Adipocyte (in vitro differentiated cells): ENCODE data around the gene FAT1.

Experiments
- DNase-seq: peaks from one replicate; pipeline ENCODE4 v3.0.0-alpha.2; 2015; ENCODE audit warnings: low read depth
- H3K27me3 ChIP-seq: replicated peaks from 2 replicates; pipeline ENCODE4 v1.7.0; 2013; ENCODE audit warnings: mild to moderate bottlenecking, low read length, moderate library complexity; ENCODE audit not compliant: control insufficient read depth, insufficient read depth
- H3K36me3 ChIP-seq: 2 replicates; pipeline ENCODE4 v1.7.0; 2013; ENCODE audit warnings: low read length, mild to moderate bottlenecking, moderate library complexity; ENCODE audit not compliant: control insufficient read depth, insufficient read depth, severe bottlenecking
- H3K4me1 ChIP-seq: 2 replicates; pipeline ENCODE4 v1.7.0; 2013; ENCODE audit warnings: mild to moderate bottlenecking, low read length, moderate library complexity; ENCODE audit not compliant: control insufficient read depth, insufficient read depth
- H3K4me3 ChIP-seq: 2 replicates; pipeline ENCODE4 v1.7.0; 2013; ENCODE audit warnings: mild to moderate bottlenecking, low read length, moderate library complexity
- H3K9ac ChIP-seq: 2 replicates; pipeline ENCODE4 v1.7.0; 2013; ENCODE audit warnings: mild to moderate bottlenecking, low read length, moderate library complexity
- H3K9me3 ChIP-seq: 2 replicates; pipeline ENCODE4 v1.7.0; 2013; ENCODE audit warnings: mild to moderate bottlenecking, low read length, moderate library complexity; ENCODE audit not compliant: control insufficient read depth

The FAT1 gene

GRCh38 chr4:186622788-186623464 lies 100.7 kb downstream of the FAT1 start:
- Histone ChIP-seq H3K9me3 (no peaks in the 10 kb centered on the region), H3K36me3 (peaks cover 44% of the 10 kb centered on the region), H3K27me3 (no peaks in the 10 kb centered on the region), H3K4me1 (peaks cover 46% of the 10 kb centered on the region), H3K4me3 (peak overlapping the region; percentile 42), H3K9ac (peak overlapping the region; percentile 79)
- peak; percentile 84 for DNase-seq

GRCh38 chr4:186621959-186622553 lies 101.6 kb downstream of the FAT1 start:
- peak; percentile 92 for DNase-seq
- Histone ChIP-seq H3K36me3 (peaks cover 39% of the 10 kb centered on the region), H3K4me3 (peak overlapping the region; percentile 22), H3K27me3 (no peaks in the 10 kb centered on the region), H3K9ac (peak overlapping the region; percentile 79), H3K4me1 (peaks cover 46% of the 10 kb centered on the region), H3K9me3 (no peaks in the 10 kb centered on the region)

- H3K36me3 ChIP-seq = peaks cover 60% of the 10 kb centered on the region
- no peak overlapping the region for H3K4me3 ChIP-seq
- no peaks in the 10 kb centered on the region for H3K27me3 ChIP-seq
- no peaks in the 10 kb centered on the region for H3K9me3 ChIP-seq
- no peak overlapping the region for H3K9ac ChIP-seq
- peaks cover 28% of the 10 kb centered on the region for H3K4me1 ChIP-seq
- no peak for DNase-seq
These were observed 104.6 kb downstream of the FAT1 start for GRCh38 chr4:186619088-186619487.

- Histone ChIP-seq H3K27me3 (no peaks in the 10 kb centered on the region), H3K4me1 (peaks cover 17% of the 10 kb centered on the region), H3K36me3 (peaks cover 72% of the 10 kb centered on the region), H3K9ac (no peak overlapping the region), H3K4me3 (no peak overlapping the region), H3K9me3 (no peaks in the 10 kb centered on the region)
- no peak for DNase-seq
These were observed 105.7 kb downstream of the FAT1 start for GRCh38 chr4:186617921-186618320.

GRCh38 chr4:186607490-186607889 lies 116.2 kb downstream of the FAT1 start:
- Histone ChIP-seq H3K27me3 (no peaks in the 10 kb centered on the region), H3K36me3 (peaks cover 86% of the 10 kb centered on the region), H3K9ac (no peak overlapping the region), H3K4me3 (no peak overlapping the region), H3K4me1 (no peaks in the 10 kb centered on the region), H3K9me3 (no peaks in the 10 kb centered on the region)
- DNase-seq = no peak

GRCh38 chr4:186606591-186606992 lies 117.1 kb downstream of the FAT1 start:
- no peaks in the 10 kb centered on the region for H3K9me3 ChIP-seq
- no peak overlapping the region for H3K9ac ChIP-seq
- H3K27me3 ChIP-seq = no peaks in the 10 kb centered on the region
- peaks cover 89% of the 10 kb centered on the region for H3K36me3 ChIP-seq
- no peaks in the 10 kb centered on the region for H3K4me1 ChIP-seq
- peak; percentile 70 for DNase-seq
- no peak overlapping the region for H3K4me3 ChIP-seq

- Histone ChIP-seq H3K9ac (no peak overlapping the region), H3K4me1 (no peaks in the 10 kb centered on the region), H3K36me3 (peaks cover 91% of the 10 kb centered on the region), H3K9me3 (no peaks in the 10 kb centered on the region), H3K27me3 (no peaks in the 10 kb centered on the region), H3K4me3 (no peak overlapping the region)
- DNase-seq = no peak
These were observed 118.3 kb downstream of the FAT1 start for GRCh38 chr4:186605261-186605865.

- no peaks in the 10 kb centered on the region for H3K4me1 ChIP-seq
- no peak for DNase-seq
- no peaks in the 10 kb centered on the region for H3K9me3 ChIP-seq
- H3K9ac ChIP-seq = no peak overlapping the region
- H3K4me3 ChIP-seq = no peak overlapping the region
- peaks cover 92% of the 10 kb centered on the region for H3K36me3 ChIP-seq
- no peaks in the 10 kb centered on the region for H3K27me3 ChIP-seq
These were observed 119.4 kb downstream of the FAT1 start for GRCh38 chr4:186604124-186604807.

- no peaks in the 10 kb centered on the region for H3K9me3 ChIP-seq
These were observed 120.7 kb downstream of the FAT1 start for GRCh38 chr4:186602978-186603377.

GRCh38 chr4:186599483-186599882 lies 124.2 kb downstream of the FAT1 start:
- no peaks in the 10 kb centered on the region for H3K27me3 ChIP-seq
- H3K36me3 ChIP-seq = peaks cover 98% of the 10 kb centered on the region
- no peak for DNase-seq
- no peaks in the 10 kb centered on the region for H3K9me3 ChIP-seq
- H3K4me3 ChIP-seq = no peak overlapping the region
- no peaks in the 10 kb centered on the region for H3K4me1 ChIP-seq
- H3K9ac ChIP-seq = no peak overlapping the region

More at GRCh38 chr4:186602978-186603377, 120.7 kb downstream of the FAT1 start:
- Histone ChIP-seq H3K27me3 (no peaks in the 10 kb centered on the region), H3K4me1 (no peaks in the 10 kb centered on the region), H3K4me3 (no peak overlapping the region), H3K36me3 (peaks cover 90% of the 10 kb centered on the region), H3K9ac (no peak overlapping the region)
- DNase-seq = no peak

GRCh38 chr4:186598686-186599085 lies 125.0 kb downstream of the FAT1 start:
- no peaks in the 10 kb centered on the region for H3K4me1 ChIP-seq
- H3K4me3 ChIP-seq = no peak overlapping the region
- no peaks in the 10 kb centered on the region for H3K27me3 ChIP-seq
- peaks cover 97% of the 10 kb centered on the region for H3K36me3 ChIP-seq
- DNase-seq = no peak
- H3K9me3 ChIP-seq = no peaks in the 10 kb centered on the region
- H3K9ac ChIP-seq = no peak overlapping the region
